Neutrophil (primary cell): ENCODE measurements around the gene CCDC88A.
A peak's percentile ranks its signal among the peaks of the same experiment; 100 is the strongest.
"Not testable (repeated sequence)": the region's sequence is repeated elsewhere in the genome, so short reads cannot be mapped to it uniquely, and the experiment has no call there.

ENCODE experiments used
- H3K27ac ChIP-seq: fragments of 200-600 bp; sonication (generic); 2 replicates; pipeline ENCODE4 v1.5.1; 2016; ENCODE audit warnings: mild to moderate bottlenecking, moderate library complexity
- H3K27me3 ChIP-seq: fragments of 200-600 bp; sonication (generic); 2 replicates; pipeline ENCODE4 v1.6.0; 2016; ENCODE audit warnings: mild to moderate bottlenecking
- H3K36me3 ChIP-seq: fragments of 200-600 bp; sonication (generic); 2 replicates; pipeline ENCODE4 v1.5.1; 2017
- H3K4me1 ChIP-seq, 2 experiments: fragments of 200-600 bp in 1 of 2; sonication (generic) in 1 of 2; 1 replicate in 1 of 2; 2 replicates in 1 of 2; pipeline versions ENCODE4 v1.5.1 to v1.6.1; 2013 to 2016; ENCODE audit warnings: low read depth in 1 of 2, low read length in 1 of 2, mild to moderate bottlenecking in 1 of 2, moderate library complexity in 1 of 2; ENCODE audit not compliant: control insufficient read depth in 1 of 2, insufficient read depth in 1 of 2
- H3K4me3 ChIP-seq, 2 experiments: fragments of 200-600 bp in 1 of 2; sonication (generic) in 1 of 2; 1 replicate in 1 of 2; 2 replicates in 1 of 2; pipeline ENCODE4 v1.5.1; 2013 to 2016; ENCODE audit warnings: low read depth in 1 of 2, low read length in 1 of 2, mild to moderate bottlenecking in 1 of 2, moderate library complexity in 1 of 2
- H3K9me3 ChIP-seq: fragments of 200-600 bp; sonication (generic); 2 replicates; pipeline ENCODE4 v1.5.1; 2016
- TF ChIP-seq, protein P1 (sequence below): fragments of 200-600 bp; sonication (generic); IDR thresholded peaks from 2 replicates; pipeline ENCODE4 v1.5.1; 2016; ENCODE audit warnings: antibody characterized with exemption

CCDC88A gene

DNA sequence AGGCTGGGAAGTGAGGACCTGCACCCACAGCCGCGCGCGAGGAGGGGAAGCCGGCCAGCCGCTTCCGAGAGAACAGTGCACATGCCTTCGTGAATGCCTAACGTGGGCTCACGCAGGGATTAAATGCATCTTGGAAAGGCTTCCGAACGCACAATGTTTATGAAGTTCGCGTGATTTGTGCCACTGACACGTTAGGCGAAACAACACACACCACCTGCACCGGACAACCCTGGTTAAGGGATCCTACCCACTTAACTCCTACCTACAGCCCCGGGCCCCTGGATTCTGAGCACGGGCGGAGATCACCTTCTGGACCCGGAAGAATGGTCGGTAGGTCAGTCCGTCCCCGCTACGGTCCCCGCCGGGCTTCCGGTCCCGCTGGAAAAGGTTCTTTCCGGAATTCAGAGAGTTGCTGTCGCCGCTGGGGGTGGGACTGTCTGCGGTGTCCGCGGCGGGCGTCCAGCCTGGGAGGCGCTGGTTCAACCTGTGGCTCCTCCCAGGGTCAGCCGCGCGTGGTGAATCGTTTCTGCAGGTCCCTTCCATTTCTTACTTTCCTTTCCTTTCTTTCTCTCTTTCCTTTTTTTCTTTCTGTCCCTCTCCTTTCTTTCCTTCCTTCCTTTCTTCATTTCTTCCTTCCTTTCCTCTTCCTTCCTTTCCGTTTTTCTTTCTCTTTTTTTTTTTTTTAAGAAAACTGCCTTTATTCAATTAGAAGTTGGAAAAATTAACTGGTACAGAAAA is 150.6 kb downstream of the CCDC88A start, which contains the start of gene MTIF2:
Gene MTIF2 (minus strand): TSS at position 325 of the 738 bp plus-strand sequence. CDS start 5,373 bp downstream, outside the sequence.
- Histone ChIP-seq H3K36me3 (peaks cover 3% of the 10 kb centered on the region), H3K27ac (peak within 1 kb of the TSS; percentile 85), H3K9me3 (no peaks in the 10 kb centered on the region), H3K27me3 (no peaks in the 10 kb centered on the region), H3K4me1 (peaks cover 7 to 15% of the 10 kb centered on the region in 2 experiments), H3K4me3 (peak within 1 kb of the TSS; percentile 72 to 76)
- TF ChIP-seq, protein P1, sequence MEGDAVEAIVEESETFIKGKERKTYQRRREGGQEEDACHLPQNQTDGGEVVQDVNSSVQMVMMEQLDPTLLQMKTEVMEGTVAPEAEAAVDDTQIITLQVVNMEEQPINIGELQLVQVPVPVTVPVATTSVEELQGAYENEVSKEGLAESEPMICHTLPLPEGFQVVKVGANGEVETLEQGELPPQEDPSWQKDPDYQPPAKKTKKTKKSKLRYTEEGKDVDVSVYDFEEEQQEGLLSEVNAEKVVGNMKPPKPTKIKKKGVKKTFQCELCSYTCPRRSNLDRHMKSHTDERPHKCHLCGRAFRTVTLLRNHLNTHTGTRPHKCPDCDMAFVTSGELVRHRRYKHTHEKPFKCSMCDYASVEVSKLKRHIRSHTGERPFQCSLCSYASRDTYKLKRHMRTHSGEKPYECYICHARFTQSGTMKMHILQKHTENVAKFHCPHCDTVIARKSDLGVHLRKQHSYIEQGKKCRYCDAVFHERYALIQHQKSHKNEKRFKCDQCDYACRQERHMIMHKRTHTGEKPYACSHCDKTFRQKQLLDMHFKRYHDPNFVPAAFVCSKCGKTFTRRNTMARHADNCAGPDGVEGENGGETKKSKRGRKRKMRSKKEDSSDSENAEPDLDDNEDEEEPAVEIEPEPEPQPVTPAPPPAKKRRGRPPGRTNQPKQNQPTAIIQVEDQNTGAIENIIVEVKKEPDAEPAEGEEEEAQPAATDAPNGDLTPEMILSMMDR = no peak

DNA sequence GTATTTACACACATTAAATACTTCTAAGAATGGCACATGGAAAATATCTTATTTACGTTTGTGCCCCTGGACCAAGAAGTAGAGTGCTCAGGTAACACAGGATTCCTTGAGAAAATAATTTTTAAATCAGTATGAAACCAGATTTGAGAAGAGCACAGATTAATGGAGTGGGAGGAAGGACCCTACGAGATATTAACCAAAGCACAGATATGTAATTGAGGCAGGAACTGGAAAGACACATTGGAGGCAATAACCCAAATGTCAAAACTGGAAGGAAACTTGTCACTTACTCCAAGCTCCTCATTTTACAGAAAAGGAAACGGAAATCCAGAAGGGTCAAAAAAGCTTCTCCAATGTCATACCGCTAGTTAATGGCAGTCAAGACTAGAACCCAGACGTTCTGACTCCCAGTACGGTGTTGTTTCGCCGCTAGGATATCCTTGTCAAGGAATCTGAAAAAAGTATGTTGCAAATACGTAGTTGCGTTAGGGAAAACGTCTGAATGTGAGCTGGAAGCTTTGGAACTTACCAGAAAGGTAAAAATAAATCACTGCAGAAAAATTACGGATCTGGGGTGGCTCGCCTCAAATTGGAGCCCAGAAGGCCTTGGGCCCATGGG is 151.3 kb downstream of the CCDC88A start:
- H3K36me3 ChIP-seq = peaks cover 9% of the 10 kb centered on the region
- H3K9me3 ChIP-seq = no peaks in the 10 kb centered on the region
- H3K4me1 ChIP-seq = peaks cover 7 to 15% of the 10 kb centered on the region in 2 experiments
- peak overlapping the region; percentile 85 for H3K27ac ChIP-seq
- TF ChIP-seq, protein P1 = no peak
- peak overlapping the region; percentile 72 to 76 for H3K4me3 ChIP-seq
- no peaks in the 10 kb centered on the region for H3K27me3 ChIP-seq

DNA sequence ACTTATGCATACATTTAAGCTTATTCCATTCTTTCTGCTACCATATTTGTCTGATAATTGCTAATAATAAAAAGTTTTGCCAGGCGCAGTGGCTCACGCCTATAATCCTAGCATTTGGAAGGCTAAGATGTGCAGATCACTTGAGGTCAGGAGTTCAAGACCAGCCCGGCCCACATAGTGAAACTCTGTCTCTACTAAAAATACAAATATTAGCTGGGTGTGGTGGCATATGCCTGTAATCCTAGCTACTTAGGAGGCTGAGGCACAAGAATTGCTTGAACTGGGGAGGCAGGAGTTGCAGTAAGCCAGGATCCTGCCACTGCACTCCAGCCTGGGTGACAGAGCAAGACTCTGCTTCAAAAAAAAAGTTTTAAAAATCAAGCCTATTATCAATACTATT is 160.1 kb downstream of the CCDC88A start:
- H3K9me3 ChIP-seq, H3K4me3 ChIP-seq, H3K27me3 ChIP-seq, H3K27ac ChIP-seq, H3K4me1 ChIP-seq: not testable (repeated sequence)
- H3K36me3 ChIP-seq = peaks cover 53% of the 10 kb centered on the region

DNA sequence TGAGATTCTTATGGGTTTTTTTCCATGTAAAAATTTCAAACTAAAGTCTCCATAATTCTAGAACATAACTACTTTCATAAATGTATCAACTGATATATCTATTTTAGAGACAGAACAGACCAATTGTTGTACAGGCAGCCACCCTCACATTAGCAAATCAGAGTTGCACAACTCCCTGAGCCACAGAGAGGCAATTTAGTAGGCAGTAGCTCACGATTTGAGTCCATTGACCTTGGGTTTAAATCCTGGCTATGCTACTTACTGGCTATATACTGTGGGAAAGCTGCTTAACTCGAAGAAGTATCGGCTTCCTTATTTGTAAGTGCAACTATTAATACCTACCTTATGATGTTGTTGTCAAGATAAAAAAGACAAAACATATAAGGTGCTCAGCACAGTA is 166.8 kb downstream of the CCDC88A start:
- no peaks in the 10 kb centered on the region for H3K27me3 ChIP-seq
- TF ChIP-seq, protein P1 = no peak
- no peaks in the 10 kb centered on the region for H3K4me1 ChIP-seq
- H3K4me3 ChIP-seq = no peak overlapping the region
- H3K9me3 ChIP-seq = no peaks in the 10 kb centered on the region
- no peak overlapping the region for H3K27ac ChIP-seq
- H3K36me3 ChIP-seq = peaks cover 48% of the 10 kb centered on the region

DNA sequence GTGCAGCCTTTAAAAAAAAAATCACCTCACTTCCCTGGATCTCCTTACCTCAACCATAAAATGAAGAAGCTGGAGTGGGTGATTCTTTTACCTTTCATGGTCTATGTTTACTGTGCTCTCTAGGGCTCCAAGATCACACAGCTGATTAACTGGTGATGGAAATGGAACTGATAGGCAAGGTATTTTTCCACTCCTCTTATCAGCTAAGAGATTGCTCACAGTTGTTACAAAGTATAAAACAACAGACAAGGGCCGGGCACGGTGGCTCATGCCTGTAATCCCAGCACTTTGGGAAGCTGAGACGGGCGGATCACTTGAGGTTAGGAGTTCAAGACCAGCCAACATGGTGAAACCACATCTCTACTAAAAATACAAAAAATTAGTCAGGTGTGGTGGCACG is 172.6 kb downstream of the CCDC88A start:
- TF ChIP-seq, protein P1 = no peak
- Histone ChIP-seq H3K4me1 (no peaks in the 10 kb centered on the region), H3K27ac (no peak overlapping the region), H3K36me3 (peaks cover 61% of the 10 kb centered on the region), H3K27me3 (no peaks in the 10 kb centered on the region), H3K9me3 (no peaks in the 10 kb centered on the region), H3K4me3 (no peak overlapping the region)

DNA sequence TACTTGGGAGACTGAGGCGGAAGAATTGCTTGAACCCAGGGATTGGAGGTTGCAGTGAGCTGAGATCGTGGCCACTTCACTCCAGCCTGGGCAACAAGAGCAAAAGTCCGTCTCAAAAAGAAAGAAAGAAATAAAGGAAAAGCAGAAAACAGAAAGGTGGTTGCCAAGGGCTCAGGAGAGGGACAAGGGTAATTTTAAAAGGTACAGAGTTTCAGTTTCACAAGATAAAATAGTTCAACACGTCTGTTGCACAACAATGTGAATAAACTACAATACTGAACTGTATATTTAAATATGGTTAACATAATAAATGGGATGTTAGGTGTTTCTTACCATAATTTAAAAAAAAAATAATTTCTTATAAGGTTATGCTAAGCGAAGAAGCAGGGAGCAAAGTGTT is 174.2 kb downstream of the CCDC88A start:
- no peaks in the 10 kb centered on the region for H3K4me1 ChIP-seq
- no peaks in the 10 kb centered on the region for H3K9me3 ChIP-seq
- H3K27ac ChIP-seq = no peak overlapping the region
- TF ChIP-seq, protein P1 = no peak
- peaks cover 61% of the 10 kb centered on the region for H3K36me3 ChIP-seq
- no peaks in the 10 kb centered on the region for H3K27me3 ChIP-seq
- no peak overlapping the region for H3K4me3 ChIP-seq
